Hippocampal formation (tissue), 2 donors: ENCODE measurements around the gene LCE7A.

Experiments
- DNase-seq, 2 donors: peaks; one replicate each; lab custom pipeline; 2025; lab: John Stamatoyannopoulos, UW

Gene LCE7A

GRCh38 chr1:152880316-152880715, 20.5 kb downstream of the LCE7A start:
- no peak for DNase-seq

- no peak for DNase-seq
These were observed 21.1 kb downstream of the LCE7A start for GRCh38 chr1:152880907-152881306.

GRCh38 chr1:152884085-152884484, 24.3 kb downstream of the LCE7A start:
- no peak for DNase-seq

- DNase-seq: no peak
These were observed 24.7 kb downstream of the LCE7A start for GRCh38 chr1:152884506-152884905.

GRCh38 chr1:152884966-152885624, 25.3 kb downstream of the LCE7A start:
- DNase-seq: no peak

- DNase-seq: no peak
These were observed 26.3 kb downstream of the LCE7A start for GRCh38 chr1:152886085-152886484.

- DNase-seq: no peak
These were observed 27.1 kb downstream of the LCE7A start for GRCh38 chr1:152886758-152887409.

- no peak for DNase-seq
These were observed 28.3 kb downstream of the LCE7A start for GRCh38 chr1:152888126-152888525.

GRCh38 chr1:152899027-152899426, 39.2 kb downstream of the LCE7A start:
- no peak for DNase-seq

GRCh38 chr1:152899883-152900282, 40.1 kb downstream of the LCE7A start:
- DNase-seq: no peak

GRCh38 chr1:152901631-152902030, 41.8 kb downstream of the LCE7A start:
- no peak for DNase-seq

GRCh38 chr1:152902636-152903035, 42.8 kb downstream of the LCE7A start:
- no peak for DNase-seq

- no peak for DNase-seq
These were observed 45.1 kb downstream of the LCE7A start for GRCh38 chr1:152904688-152905440.

GRCh38 chr1:152906023-152906565, 46.3 kb downstream of the LCE7A start:
- no peak for DNase-seq

- no peak for DNase-seq
These were observed 48.1 kb downstream of the LCE7A start, which contains the start of gene IVL for GRCh38 chr1:152907686-152908601. Gene IVL, plus strand, starts transcription at chr1:152908546. Its CDS starts 1,252 bp downstream, at chr1:152909798.

- no peak for DNase-seq
These were observed 49.4 kb downstream of the LCE7A start for GRCh38 chr1:152909206-152909605.
